HepG2 (cell line): ENCODE measurements around the gene GCDH. TPM values are rescaled to one million over a fixed set of nuclear protein-coding genes. Genes with fewer than 3 reads are reported as not detected.
A peak's percentile ranks its signal among the peaks of the same experiment; 100 is the strongest.

Experiments
- BHLHE40 ChIP-seq: IDR thresholded peaks from 2 replicates; pipeline ENCODE4 v1.6.1; 2011; ENCODE audit warnings: low read length, improper control_type of control experiment
- CBFB ChIP-seq: sonication (generic); formaldehyde crosslinking; IDR thresholded peaks from 2 replicates; pipeline ENCODE4 v1.4.0; 2020; ENCODE audit warnings: missing genetic modification reagents
- ELF3 ChIP-seq: IDR thresholded peaks from 2 replicates; pipeline ENCODE4 v1.6.1; 2016; ENCODE audit warnings: missing genetic modification reagents, missing compliant biosample characterization
- FIP1L1 ChIP-seq: fragments of 200-400 bp; formaldehyde crosslinking; IDR thresholded peaks from 2 replicates; pipeline ENCODE4 v1.6.1; 2018; ENCODE audit warnings: low read depth, mild to moderate bottlenecking, low read length, moderate library complexity, borderline replicate concordance; ENCODE audit not compliant: insufficient read depth
- ISX ChIP-seq: sonication (generic); formaldehyde crosslinking; conservative IDR thresholded peaks from 2 replicates; pipeline ENCODE4 v1.5.0; 2020; ENCODE audit warnings: missing genetic modification reagents
- NKX3-1 ChIP-seq: sonication (generic); formaldehyde crosslinking; IDR thresholded peaks from 2 replicates; pipeline ENCODE4 v1.5.0; 2020; ENCODE audit warnings: missing genetic modification reagents
- SIX1 ChIP-seq: sonication (generic); formaldehyde crosslinking; IDR thresholded peaks from 2 replicates; pipeline ENCODE4 v1.4.0; 2020; ENCODE audit warnings: missing genetic modification reagents, borderline replicate concordance
- THAP11 ChIP-seq: IDR thresholded peaks from 2 replicates; pipeline ENCODE4 v1.6.1; 2016; ENCODE audit warnings: missing biosample characterization, missing genetic modification reagents
- ZNF20 ChIP-seq: sonication (generic); formaldehyde crosslinking; IDR thresholded peaks from 2 replicates; pipeline ENCODE4 v1.4.0; 2020; ENCODE audit warnings: mild to moderate bottlenecking, moderate library complexity, missing genetic modification reagents
- ZNF234 ChIP-seq: sonication (generic); formaldehyde crosslinking; conservative IDR thresholded peaks from 2 replicates; pipeline ENCODE4 v1.5.1; 2020; ENCODE audit warnings: mild to moderate bottlenecking, missing genetic modification reagents
- ZNF3 ChIP-seq: IDR thresholded peaks from 2 replicates; pipeline ENCODE4 v1.7.0; 2017; ENCODE audit warnings: inconsistent platforms
- ZNF773 ChIP-seq: sonication (generic); formaldehyde crosslinking; IDR thresholded peaks from 2 replicates; pipeline ENCODE4 v1.4.0; 2020; ENCODE audit warnings: missing genetic modification reagents, borderline replicate concordance
- polyA plus RNA-seq, 8 experiments: library from polyadenylated mRNA; depleted of rRNA in 3 of 8; stranded (reverse) in 7 of 8; unstranded in 1 of 8; fragments of >200 nt; fragmentation: Illumina TruSeq in 4 of 8; extraction: Trizol in 4 of 8; gene quantifications; 2 replicates each; pipeline versions ENCODE4 v1.2.1 to v1.2.3, GENCODE V29; 2011 to 2016; ENCODE audit warnings: low read depth in 4 of 8, missing spikeins in 1 of 8, mixed read lengths in 1 of 8; ENCODE audit not compliant: insufficient read depth in 1 of 8
- total RNA-seq, 5 experiments: library from RNA; depleted of rRNA; stranded (reverse); fragments of >200 nt; fragmentation: Illumina TruSeq; extraction: Trizol; gene quantifications; 2 replicates each; pipeline ENCODE4 v1.2.3, GENCODE V29; 2016; ENCODE audit warnings: low read depth in 1 of 5
- TF ChIP-seq, protein P1 (sequence below): sonication (generic); formaldehyde crosslinking; IDR thresholded peaks from 2 replicates; pipeline ENCODE4 v1.5.0; 2020; ENCODE audit warnings: mild to moderate bottlenecking, missing genetic modification reagents, borderline replicate concordance
- TF ChIP-seq, protein P2 (sequence below): sonication (generic); formaldehyde crosslinking; IDR thresholded peaks from 2 replicates; pipeline ENCODE4 v1.5.0; 2020; ENCODE audit warnings: missing genetic modification reagents, mild to moderate bottlenecking, borderline replicate concordance
- TF ChIP-seq, protein P3 (sequence below): sonication (generic); formaldehyde crosslinking; IDR thresholded peaks from 2 replicates; pipeline ENCODE4 v1.9.0; 2022; ENCODE audit warnings: missing genetic modification reagents, mild to moderate bottlenecking, borderline replicate concordance
- TF ChIP-seq, protein P4 (sequence below): conservative IDR thresholded peaks from 2 replicates; pipeline ENCODE4 v1.6.1; 2018; ENCODE audit warnings: missing genetic modification reagents
- TF ChIP-seq, protein P5 (sequence below): sonication (generic); formaldehyde crosslinking; IDR thresholded peaks from 2 replicates; pipeline ENCODE4 v1.5.1; 2020; ENCODE audit warnings: missing genetic modification reagents, mild to moderate bottlenecking, borderline replicate concordance

GCDH gene
- total and polyA plus RNA-seq, 2 of the 13 experiments (the other 11 are each of a cell fraction or from before 2014, with no cell fraction given), result 15.1 to 38.0 TPM

DNA sequence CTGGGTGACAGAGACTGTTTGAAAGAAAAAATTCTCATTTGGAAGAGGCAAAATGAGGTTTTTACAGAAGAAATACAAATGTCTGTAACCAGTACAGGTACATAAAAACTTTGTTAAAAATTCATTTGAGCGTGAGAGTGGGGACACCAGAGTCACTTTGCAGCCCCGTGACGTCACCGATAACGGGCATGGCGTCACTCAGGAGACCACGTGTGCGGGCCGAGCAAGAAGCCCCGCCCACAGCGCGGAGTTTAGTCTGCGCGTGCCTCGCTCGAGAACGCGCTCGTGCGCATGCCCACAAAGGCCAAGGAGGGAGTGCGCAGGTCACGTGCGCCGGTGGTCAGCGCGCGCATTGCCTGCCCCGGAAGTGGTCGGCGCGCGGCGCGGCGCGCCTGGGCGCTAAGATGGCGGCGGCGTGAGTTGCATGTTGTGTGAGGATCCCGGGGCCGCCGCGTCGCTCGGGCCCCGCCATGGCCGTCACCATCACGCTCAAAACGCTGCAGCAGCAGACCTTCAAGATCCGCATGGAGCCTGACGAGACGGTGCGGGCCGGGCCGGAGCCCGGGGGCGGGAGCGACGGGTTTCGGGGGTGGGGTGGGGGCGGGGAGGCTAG, 54.6 kb downstream of the GCDH start, which contains the start of gene RAD23A (continued):
- TF ChIP-seq, protein P1, sequence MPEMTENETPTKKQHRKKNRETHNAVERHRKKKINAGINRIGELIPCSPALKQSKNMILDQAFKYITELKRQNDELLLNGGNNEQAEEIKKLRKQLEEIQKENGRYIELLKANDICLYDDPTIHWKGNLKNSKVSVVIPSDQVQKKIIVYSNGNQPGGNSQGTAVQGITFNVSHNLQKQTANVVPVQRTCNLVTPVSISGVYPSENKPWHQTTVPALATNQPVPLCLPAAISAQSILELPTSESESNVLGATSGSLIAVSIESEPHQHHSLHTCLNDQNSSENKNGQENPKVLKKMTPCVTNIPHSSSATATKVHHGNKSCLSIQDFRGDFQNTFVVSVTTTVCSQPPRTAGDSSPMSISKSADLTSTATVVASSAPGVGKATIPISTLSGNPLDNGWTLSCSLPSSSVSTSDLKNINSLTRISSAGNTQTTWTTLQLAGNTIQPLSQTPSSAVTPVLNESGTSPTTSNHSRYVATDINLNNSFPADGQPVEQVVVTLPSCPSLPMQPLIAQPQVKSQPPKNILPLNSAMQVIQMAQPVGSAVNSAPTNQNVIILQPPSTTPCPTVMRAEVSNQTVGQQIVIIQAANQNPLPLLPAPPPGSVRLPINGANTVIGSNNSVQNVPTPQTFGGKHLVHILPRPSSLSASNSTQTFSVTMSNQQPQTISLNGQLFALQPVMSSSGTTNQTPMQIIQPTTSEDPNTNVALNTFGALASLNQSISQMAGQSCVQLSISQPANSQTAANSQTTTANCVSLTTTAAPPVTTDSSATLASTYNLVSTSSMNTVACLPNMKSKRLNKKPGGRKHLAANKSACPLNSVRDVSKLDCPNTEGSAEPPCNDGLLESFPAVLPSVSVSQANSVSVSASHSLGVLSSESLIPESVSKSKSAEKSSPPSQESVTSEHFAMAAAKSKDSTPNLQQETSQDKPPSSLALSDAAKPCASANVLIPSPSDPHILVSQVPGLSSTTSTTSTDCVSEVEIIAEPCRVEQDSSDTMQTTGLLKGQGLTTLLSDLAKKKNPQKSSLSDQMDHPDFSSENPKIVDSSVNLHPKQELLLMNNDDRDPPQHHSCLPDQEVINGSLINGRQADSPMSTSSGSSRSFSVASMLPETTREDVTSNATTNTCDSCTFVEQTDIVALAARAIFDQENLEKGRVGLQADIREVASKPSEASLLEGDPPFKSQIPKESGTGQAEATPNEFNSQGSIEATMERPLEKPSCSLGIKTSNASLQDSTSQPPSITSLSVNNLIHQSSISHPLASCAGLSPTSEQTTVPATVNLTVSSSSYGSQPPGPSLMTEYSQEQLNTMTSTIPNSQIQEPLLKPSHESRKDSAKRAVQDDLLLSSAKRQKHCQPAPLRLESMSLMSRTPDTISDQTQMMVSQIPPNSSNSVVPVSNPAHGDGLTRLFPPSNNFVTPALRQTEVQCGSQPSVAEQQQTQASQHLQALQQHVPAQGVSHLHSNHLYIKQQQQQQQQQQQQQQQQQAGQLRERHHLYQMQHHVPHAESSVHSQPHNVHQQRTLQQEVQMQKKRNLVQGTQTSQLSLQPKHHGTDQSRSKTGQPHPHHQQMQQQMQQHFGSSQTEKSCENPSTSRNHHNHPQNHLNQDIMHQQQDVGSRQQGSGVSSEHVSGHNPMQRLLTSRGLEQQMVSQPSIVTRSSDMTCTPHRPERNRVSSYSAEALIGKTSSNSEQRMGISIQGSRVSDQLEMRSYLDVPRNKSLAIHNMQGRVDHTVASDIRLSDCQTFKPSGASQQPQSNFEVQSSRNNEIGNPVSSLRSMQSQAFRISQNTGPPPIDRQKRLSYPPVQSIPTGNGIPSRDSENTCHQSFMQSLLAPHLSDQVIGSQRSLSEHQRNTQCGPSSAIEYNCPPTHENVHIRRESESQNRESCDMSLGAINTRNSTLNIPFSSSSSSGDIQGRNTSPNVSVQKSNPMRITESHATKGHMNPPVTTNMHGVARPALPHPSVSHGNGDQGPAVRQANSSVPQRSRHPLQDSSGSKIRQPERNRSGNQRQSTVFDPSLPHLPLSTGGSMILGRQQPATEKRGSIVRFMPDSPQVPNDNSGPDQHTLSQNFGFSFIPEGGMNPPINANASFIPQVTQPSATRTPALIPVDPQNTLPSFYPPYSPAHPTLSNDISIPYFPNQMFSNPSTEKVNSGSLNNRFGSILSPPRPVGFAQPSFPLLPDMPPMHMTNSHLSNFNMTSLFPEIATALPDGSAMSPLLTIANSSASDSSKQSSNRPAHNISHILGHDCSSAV (CRISPR knock-in tag), result no peak
- TF ChIP-seq, protein P2, sequence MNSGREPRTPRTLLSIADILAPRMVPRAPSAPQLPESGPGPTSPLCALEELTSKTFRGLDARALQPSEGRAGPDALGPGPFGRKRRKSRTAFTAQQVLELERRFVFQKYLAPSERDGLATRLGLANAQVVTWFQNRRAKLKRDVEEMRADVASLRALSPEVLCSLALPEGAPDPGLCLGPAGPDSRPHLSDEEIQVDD (CRISPR knock-in tag), result peak; percentile 68; the same call in 1 of the 2 replicates
- peak; percentile 85; the same call in 1 of the 2 replicates for TF ChIP-seq FIP1L1
- TF ChIP-seq NKX3-1 (CRISPR knock-in tag), result peak; percentile 81
- TF ChIP-seq BHLHE40, result peak; percentile 100
- TF ChIP-seq ISX (CRISPR knock-in tag), result no peak
- TF ChIP-seq ZNF3 (CRISPR knock-in tag), result no peak
- TF ChIP-seq CBFB, result peak; percentile 96
- no peak for TF ChIP-seq ZNF234 (CRISPR knock-in tag)
- TF ChIP-seq ZNF20 (CRISPR knock-in tag), result 0 out of 2 replicates have a peak, but pooled peaks have one; percentile 31
- TF ChIP-seq ZNF773 (CRISPR knock-in tag), result peak; percentile 72; the same call in 1 of the 2 replicates
- no peak for TF ChIP-seq SIX1 (CRISPR knock-in tag)
- peak; percentile 79 for TF ChIP-seq ELF3 (CRISPR knock-in tag)
- TF ChIP-seq, protein P3, sequence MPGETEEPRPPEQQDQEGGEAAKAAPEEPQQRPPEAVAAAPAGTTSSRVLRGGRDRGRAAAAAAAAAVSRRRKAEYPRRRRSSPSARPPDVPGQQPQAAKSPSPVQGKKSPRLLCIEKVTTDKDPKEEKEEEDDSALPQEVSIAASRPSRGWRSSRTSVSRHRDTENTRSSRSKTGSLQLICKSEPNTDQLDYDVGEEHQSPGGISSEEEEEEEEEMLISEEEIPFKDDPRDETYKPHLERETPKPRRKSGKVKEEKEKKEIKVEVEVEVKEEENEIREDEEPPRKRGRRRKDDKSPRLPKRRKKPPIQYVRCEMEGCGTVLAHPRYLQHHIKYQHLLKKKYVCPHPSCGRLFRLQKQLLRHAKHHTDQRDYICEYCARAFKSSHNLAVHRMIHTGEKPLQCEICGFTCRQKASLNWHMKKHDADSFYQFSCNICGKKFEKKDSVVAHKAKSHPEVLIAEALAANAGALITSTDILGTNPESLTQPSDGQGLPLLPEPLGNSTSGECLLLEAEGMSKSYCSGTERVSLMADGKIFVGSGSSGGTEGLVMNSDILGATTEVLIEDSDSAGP (CRISPR knock-in tag), result peak; percentile 82
- peak; percentile 93 for TF ChIP-seq THAP11 (CRISPR knock-in tag)
- TF ChIP-seq, protein P4, sequence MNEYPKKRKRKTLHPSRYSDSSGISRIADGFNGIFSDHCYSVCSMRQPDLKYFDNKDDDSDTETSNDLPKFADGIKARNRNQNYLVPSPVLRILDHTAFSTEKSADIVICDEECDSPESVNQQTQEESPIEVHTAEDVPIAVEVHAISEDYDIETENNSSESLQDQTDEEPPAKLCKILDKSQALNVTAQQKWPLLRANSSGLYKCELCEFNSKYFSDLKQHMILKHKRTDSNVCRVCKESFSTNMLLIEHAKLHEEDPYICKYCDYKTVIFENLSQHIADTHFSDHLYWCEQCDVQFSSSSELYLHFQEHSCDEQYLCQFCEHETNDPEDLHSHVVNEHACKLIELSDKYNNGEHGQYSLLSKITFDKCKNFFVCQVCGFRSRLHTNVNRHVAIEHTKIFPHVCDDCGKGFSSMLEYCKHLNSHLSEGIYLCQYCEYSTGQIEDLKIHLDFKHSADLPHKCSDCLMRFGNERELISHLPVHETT (CRISPR knock-in tag), result peak; percentile 77
- TF ChIP-seq, protein P5, sequence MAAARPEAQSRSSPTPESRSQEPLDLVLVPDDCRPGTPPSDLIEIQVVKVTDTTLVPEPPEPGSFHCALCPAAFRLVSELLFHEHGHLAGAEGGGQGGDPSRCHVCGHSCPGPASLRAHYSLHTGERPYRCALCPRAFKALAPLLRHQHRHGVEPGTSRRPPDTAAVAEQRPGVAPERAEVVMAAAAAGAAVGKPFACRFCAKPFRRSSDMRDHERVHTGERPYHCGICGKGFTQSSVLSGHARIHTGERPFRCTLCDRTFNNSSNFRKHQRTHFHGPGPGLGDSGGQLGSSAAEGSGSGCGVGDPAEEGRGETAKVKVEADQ (CRISPR knock-in tag), result peak; percentile 89
